Stimulated activated CD8-positive, alpha-beta memory T cell treated with anti-CD3 and anti-CD28 coated beads, Interleukin-2, amount 100 ng/mL, for 48 hours (primary cell): ENCODE results near the gene ING5.
"Not testable (repeated sequence)": the region's sequence is repeated elsewhere in the genome, so short reads cannot be mapped to it uniquely, and the experiment has no call there.

Source experiments
- DNase-seq, 2 donors: peaks; one replicate each; pipeline ENCODE4 v3.0.0-alpha.2; 2020; ENCODE audit warnings: low read depth in 2 of 2

Gene ING5

GRCh38 chr2:241701399-241702154, at the start of gene ING5:
Gene ING5 (plus strand): TSS chr2:241702039. CDS start chr2:241702066, 27 bp downstream.
- DNase-seq = peak; percentile 95 to 97

- DNase-seq = no peak
These were observed 49.7 kb upstream of the ING5 start for GRCh38 chr2:241652142-241652541.

GRCh38 chr2:241652722-241653121, 49.1 kb upstream of the ING5 start:
- no peak for DNase-seq

GRCh38 chr2:241653210-241653750, 48.6 kb upstream of the ING5 start:
- no peak for DNase-seq

GRCh38 chr2:241654551-241654950, 47.3 kb upstream of the ING5 start:
- no peak for DNase-seq

GRCh38 chr2:241655516-241656189, 46.2 kb upstream of the ING5 start:
- no peak for DNase-seq

- no peak for DNase-seq
These were observed 45.6 kb upstream of the ING5 start for GRCh38 chr2:241656190-241656741.

- no peak for DNase-seq
These were observed 44.0 kb upstream of the ING5 start for GRCh38 chr2:241657786-241658254.

- DNase-seq = no peak
These were observed 43.5 kb upstream of the ING5 start for GRCh38 chr2:241658296-241658695.

- no peak for DNase-seq
These were observed 42.6 kb upstream of the ING5 start for GRCh38 chr2:241659150-241659739.

- no peak for DNase-seq
These were observed 41.1 kb upstream of the ING5 start for GRCh38 chr2:241660593-241661213.

- not testable (repeated sequence) for DNase-seq
These were observed 39.1 kb upstream of the ING5 start for GRCh38 chr2:241662731-241663130.

GRCh38 chr2:241665731-241666440, 36.0 kb upstream of the ING5 start:
- DNase-seq = no peak

GRCh38 chr2:241666627-241667400, 35.0 kb upstream of the ING5 start:
- no peak for DNase-seq

- DNase-seq = no peak
These were observed 33.5 kb upstream of the ING5 start for GRCh38 chr2:241668354-241668753.

GRCh38 chr2:241668839-241669238, 33.0 kb upstream of the ING5 start:
- no peak for DNase-seq

GRCh38 chr2:241670333-241671110, 31.3 kb upstream of the ING5 start:
- no peak for DNase-seq

GRCh38 chr2:241671457-241672240, 30.2 kb upstream of the ING5 start:
- no peak for DNase-seq
